GM12874 (cell line): Measurements from ENCODE around the gene EIF5A.

ENCODE experiments used
- CTCF ChIP-seq: IDR thresholded peaks from 2 replicates; pipeline ENCODE4 v1.5.1; 2011; ENCODE audit warnings: low read depth, mild to moderate bottlenecking, control low read depth, low read length, moderate library complexity; ENCODE audit not compliant: insufficient read depth

The EIF5A gene

DNA sequence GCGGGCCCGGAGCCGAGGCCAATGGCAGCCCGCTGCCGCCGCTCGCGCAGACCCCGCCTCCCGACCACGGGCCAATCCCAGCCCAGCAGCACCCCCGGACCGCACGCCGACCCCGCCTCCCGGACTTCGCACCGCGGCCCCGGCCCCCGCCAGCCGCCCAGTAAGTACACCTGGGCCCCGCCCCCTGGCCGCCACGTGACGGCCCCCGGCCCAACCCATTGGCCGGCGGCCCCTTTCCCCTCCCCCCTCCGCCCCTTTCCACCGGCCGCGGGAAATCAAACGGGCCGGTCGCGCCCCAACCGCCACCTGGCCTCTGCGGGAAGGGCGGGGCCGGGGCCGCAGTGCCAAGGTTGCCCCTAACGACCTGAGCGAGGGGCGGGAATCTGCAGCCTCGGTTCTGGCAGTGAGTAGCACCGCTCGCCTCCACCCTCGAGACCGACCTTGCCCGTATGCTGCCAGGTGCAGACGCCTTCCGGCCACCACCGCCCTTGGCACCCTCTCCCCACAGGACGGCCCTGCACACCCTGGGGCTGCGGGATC, 12.7 kb upstream of the EIF5A start, which contains the start of gene YBX2:
TSS of gene YBX2 (minus strand) at position 26 of the 540 bp plus-strand sequence. CDS start 139 bp downstream, outside the sequence.
- no peak for TF ChIP-seq CTCF

- no peak for TF ChIP-seq CTCF
Observed at GRCh38 chr17:7295230-7296180, 11.9 kb upstream of the EIF5A start.

DNA sequence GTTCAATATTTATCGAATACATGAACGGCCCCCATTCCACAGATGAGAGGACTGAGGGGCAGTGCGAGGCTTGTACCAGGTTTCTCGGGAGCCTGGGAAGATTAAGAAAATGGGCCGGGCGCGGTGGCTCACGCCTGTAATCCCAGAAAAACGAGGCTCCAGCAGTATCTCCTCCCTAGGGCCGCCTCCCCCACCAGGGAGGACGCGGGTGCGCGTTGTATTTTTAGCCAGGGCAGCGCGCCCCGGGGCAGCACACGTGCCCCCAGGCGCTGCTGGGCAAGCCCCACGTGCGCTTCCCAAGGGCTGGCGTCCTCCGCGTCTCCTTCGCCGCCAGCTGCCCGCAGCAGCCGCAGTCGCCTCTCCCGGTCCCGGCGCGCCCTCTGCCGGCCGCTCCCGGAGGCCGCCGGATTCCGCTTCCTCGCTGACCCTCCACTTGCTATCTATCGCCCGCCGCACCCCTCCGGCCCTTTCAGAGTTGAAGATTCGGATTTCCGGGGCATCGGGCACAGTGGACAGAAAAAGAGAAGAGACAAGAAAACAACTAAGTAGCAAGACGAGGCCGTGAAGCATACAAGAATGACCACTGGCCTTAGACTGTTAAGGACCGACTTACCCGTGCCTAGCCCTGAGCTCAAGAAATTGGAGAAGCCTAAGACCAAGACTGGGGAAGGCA, 11.1 kb upstream of the EIF5A start:
- peak; percentile 95 for TF ChIP-seq CTCF

- TF ChIP-seq CTCF: no peak
Observed at GRCh38 chr17:7304179-7304578, 3.2 kb upstream of the EIF5A start.

- peak; percentile 5; the same call in 1 of the 2 replicates for TF ChIP-seq CTCF
Observed at GRCh38 chr17:7307686-7308624, 527 bp downstream of the EIF5A start.

DNA sequence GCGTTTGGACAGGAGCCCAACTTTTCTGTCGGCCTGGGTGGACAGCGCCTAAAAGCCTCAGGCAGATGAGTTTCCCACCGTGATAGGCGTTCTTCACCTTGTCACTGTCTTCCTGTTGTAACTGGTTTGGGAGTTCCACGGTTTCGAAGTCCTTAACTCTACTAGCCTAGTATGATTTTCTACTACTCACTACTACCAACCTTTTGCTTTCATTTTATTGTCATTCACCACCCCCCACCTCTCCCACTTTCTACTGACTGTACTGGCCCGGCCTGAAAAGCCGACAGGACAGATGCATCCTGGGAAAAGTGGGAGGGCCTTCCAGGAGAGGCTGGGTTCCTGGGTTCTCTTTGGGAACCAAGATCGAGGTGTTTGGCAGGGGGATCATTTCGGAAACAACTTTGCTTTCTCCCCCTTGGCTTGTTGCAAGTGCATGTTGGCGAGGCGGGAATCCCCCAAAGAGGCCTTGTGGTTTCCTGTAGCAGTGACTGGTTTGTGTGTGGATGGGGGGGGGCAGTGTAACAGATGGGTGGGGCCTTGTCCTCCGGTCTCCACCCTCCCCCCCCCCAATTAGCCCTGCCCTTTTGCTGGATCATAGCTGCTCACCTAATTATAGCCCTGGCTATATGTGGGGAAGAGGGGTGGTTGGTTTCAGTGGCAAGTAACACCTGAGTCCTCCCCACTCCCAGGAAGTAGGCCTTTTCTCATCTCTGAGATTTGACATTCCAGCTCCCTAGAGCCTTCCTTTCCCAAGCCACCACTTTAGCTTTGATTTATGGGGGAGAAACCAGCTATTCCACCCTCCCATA, 1.4 kb downstream of the EIF5A start:
- TF ChIP-seq CTCF: no peak
